ENCODE data around the gene CD80.

DNA sequence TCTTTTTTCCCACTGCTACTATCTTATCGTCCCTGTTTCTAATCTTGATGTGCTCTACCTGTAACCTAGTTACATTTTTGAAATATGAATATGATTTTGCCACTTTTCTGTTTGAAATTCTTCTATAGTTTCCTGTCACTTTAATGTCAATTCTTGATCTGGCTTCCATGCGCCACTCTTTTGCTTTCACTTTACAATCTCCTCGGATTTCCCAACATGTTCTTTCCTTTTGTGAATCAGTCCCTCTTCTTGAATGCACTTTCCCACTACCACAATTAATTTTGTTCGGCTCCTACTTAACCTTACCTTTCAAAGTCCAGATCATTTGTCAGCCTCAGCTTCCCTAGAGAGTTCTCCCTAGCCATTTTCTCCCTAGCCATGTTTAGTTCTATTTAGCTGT lies 52.8 kb downstream of the CD80 start:
- TF ChIP-seq, protein P1, sequence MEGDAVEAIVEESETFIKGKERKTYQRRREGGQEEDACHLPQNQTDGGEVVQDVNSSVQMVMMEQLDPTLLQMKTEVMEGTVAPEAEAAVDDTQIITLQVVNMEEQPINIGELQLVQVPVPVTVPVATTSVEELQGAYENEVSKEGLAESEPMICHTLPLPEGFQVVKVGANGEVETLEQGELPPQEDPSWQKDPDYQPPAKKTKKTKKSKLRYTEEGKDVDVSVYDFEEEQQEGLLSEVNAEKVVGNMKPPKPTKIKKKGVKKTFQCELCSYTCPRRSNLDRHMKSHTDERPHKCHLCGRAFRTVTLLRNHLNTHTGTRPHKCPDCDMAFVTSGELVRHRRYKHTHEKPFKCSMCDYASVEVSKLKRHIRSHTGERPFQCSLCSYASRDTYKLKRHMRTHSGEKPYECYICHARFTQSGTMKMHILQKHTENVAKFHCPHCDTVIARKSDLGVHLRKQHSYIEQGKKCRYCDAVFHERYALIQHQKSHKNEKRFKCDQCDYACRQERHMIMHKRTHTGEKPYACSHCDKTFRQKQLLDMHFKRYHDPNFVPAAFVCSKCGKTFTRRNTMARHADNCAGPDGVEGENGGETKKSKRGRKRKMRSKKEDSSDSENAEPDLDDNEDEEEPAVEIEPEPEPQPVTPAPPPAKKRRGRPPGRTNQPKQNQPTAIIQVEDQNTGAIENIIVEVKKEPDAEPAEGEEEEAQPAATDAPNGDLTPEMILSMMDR (IDR thresholded peaks at IDR 0.05; ENCODE audit: low read depth, low read length, poor library complexity, severe bottlenecking): no peak
- no peak for TF ChIP-seq EZH2phosphoT487 (IDR thresholded peaks at IDR 0.05; ENCODE audit: borderline replicate concordance, low read length)

Data from DOHH2 (cell line).